Astrocyte (in vitro differentiated cells and primary cell): ENCODE results near the gene JAK2.

ENCODE experiments used
- EZH2 ChIP-seq: IDR thresholded peaks from 2 replicates; pipeline ENCODE4 v1.6.1; 2012; ENCODE audit warnings: mild to moderate bottlenecking, low read length, inconsistent platforms; ENCODE audit not compliant: insufficient read depth
- TF ChIP-seq, protein P1 (sequence below): IDR thresholded peaks from 2 replicates; pipeline ENCODE4 v1.5.1; 2011; ENCODE audit warnings: low read depth, mild to moderate bottlenecking, inconsistent platforms, low read length, moderate library complexity; ENCODE audit not compliant: insufficient read depth

DNA sequence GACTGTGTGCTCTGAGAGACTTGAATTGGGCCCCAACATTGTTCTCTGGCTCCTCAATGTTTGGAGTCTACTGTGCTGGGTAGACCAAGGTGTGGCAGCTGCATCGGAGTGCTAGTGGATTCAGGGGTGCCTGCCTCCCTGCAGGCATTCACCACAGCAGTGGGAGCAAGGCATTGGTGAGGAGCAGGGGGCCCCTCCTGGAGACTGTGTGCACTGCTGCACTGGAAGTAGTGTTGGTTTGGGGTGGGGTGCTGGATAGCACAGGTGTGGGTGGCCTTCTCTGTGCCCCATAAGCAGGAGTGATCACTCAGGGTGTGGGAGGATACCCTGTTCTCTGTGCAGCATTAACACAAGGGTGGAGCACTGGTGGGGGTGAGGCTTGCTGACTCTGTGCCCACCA, 161.2 kb downstream of the JAK2 start:
- TF ChIP-seq, protein P1, sequence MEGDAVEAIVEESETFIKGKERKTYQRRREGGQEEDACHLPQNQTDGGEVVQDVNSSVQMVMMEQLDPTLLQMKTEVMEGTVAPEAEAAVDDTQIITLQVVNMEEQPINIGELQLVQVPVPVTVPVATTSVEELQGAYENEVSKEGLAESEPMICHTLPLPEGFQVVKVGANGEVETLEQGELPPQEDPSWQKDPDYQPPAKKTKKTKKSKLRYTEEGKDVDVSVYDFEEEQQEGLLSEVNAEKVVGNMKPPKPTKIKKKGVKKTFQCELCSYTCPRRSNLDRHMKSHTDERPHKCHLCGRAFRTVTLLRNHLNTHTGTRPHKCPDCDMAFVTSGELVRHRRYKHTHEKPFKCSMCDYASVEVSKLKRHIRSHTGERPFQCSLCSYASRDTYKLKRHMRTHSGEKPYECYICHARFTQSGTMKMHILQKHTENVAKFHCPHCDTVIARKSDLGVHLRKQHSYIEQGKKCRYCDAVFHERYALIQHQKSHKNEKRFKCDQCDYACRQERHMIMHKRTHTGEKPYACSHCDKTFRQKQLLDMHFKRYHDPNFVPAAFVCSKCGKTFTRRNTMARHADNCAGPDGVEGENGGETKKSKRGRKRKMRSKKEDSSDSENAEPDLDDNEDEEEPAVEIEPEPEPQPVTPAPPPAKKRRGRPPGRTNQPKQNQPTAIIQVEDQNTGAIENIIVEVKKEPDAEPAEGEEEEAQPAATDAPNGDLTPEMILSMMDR, result no peak
- no peak for TF ChIP-seq EZH2
